Embryonic facial prominence (tissue), 1 donor: ENCODE results near the gene PRIM2.
"Not testable (repeated sequence)": the region's sequence is repeated elsewhere in the genome, so short reads cannot be mapped to it uniquely, and the experiment has no call there.

ENCODE experiments used
- DNase-seq: peaks from one replicate; pipeline ENCODE4 v3.0.0-alpha.2; 2016; ENCODE audit errors: extremely low spot score

PRIM2 gene, protein sequence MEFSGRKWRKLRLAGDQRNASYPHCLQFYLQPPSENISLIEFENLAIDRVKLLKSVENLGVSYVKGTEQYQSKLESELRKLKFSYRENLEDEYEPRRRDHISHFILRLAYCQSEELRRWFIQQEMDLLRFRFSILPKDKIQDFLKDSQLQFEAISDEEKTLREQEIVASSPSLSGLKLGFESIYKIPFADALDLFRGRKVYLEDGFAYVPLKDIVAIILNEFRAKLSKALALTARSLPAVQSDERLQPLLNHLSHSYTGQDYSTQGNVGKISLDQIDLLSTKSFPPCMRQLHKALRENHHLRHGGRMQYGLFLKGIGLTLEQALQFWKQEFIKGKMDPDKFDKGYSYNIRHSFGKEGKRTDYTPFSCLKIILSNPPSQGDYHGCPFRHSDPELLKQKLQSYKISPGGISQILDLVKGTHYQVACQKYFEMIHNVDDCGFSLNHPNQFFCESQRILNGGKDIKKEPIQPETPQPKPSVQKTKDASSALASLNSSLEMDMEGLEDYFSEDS

DNA sequence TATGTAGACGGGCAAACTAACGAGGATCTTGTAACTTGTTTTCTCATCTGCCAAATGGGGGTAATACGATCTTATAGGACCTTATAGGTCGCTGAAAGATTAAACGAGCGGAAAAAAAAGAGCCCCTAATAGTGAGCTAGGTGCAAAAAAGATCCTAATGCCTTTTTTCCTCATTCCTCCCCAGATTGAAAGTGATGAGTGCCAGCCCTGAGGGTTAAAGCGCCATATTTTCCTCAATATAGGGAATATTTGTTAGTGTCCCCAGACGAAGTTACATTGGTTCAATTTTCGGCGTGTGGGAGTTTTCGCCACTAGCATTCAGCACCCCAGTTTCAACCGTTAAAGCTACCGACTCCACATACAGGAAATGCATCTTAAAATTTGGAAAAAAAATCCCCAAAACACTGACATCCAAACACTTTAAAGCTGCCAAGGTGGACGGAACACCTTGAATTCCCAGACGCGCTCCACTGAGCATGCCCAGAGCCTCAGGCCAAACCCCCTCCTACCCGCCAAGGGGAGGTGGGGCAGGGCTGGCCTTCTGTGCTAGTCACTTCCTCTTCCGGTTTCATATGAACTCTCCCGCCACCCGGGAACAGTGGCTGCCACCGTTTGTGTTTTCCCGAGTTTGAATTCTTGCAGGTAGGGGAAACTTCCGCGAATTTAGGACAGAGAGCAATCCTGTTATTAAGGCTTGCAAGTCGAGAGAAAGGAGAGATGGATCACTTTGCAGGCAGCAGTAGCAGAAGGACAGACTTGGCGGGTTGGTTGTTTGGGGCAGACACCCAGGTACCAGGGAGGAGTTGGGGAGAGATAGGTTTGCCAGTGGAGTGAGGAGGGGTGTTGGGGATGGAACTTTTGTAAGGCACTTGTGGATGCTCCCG, at the start of gene PRIM2:
TSS of gene PRIM2 (plus strand) at position 571 of the 884 bp plus-strand sequence. CDS start 816 bp downstream, outside the sequence.
- peak; percentile 82 for DNase-seq

DNA sequence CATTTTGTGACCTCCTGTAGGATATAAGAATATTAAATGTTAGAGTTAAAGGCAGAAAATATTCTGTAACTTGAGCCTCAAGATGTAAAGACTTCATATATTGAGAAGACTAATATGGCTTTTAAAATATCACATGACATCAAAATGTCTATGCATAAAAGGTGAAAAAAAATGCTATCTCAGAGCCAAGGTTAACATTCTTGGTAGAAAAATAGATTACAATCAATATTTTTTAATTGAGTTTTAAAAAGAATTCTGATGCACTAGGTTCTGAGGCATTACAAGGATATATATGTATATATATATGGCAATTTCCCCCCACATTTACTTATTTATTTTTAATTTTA, 49.2 kb upstream of the PRIM2 start:
- DNase-seq: no peak

DNA sequence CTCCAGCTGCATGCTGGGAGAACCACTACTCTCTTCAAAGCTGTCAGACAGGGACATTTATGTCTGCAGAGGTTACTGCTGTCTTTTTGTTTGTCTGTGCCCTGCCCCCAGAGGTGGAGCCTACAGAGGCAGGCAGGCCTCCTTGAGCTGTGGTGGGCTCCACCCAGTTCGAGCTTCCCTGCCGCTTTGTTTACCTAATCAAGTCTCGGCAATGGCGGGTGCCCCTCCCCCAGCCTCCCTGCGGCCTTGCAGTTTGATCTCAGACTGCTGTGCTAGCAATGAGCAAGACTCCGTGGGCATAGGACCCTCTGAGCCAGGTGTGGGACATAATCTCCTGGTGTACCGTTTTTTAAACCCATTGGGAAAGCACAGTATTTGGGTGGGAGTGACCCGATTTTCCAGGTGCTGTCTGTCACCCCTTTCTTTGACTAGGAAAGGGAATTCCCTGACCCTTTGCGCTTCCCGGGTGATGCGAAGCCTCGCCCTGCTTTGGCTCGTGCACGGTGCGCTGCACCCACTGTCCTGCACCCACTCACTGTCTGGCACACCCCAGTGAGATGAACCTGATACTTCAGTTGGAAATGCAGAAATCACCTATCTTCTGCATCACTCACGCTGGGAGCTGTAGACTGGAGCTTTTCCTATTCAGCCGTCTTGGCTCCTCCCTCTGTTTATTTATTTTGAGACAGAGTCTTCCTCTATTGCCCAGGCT, 43.2 kb upstream of the PRIM2 start:
- not testable (repeated sequence) for DNase-seq

DNA sequence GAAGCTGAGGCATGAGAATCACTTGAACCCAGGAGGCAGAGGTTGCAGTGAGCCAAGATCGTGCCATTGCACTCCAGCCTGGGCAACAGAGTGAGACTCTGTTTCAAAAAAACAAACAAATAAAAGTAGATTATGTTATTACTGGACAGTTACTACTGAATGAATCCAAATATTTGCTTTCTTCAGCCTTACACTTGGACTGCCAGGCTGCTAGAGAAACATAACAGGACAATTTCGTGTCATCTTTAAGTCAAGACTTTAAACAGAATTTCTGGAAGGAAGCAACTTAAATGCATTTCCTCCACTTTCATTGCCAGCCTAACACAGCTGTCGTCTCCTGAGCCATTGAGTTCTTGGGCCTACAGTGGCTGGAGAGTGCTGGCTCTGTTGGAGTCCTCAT, 42.0 kb upstream of the PRIM2 start:
- no peak for DNase-seq

DNA sequence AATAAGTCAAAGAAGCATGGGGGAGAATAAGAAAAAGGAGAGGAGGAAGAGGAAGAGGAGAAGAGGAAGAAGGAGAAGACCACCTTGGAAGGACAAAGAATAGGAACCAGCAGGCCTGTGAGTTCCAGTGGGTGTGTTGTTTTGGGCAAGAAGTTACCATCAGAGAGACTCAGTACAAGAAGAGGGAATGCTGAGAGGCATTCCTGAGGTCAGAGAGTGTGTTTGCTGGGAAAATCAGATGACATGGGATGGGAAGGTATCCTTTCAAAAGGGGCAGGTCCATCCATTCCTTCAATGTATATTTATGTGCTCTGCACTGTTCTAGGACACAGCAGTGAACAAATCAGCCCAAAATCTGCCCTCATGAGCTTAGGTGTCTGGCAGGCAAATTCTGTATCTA, 40.5 kb upstream of the PRIM2 start:
- DNase-seq: no peak

DNA sequence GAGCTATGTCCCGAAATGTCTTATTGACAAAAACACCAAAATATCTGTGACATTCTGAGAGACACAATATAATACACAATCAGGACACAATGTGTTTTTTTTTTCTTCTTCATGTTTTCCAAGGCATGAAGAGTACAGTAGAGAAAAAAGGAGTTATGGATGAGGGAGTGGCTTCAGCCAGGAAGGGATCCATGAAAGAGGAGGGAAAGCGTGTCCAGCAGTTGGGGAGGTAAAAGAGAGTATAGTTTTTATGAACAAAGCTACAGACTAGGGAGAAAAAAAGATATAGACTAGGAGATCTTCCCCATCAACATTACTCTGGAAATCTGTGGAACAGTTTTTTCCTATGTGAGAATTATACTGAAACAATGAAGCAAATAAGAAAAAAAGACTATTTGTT, 38.9 kb upstream of the PRIM2 start:
- DNase-seq: no peak

DNA sequence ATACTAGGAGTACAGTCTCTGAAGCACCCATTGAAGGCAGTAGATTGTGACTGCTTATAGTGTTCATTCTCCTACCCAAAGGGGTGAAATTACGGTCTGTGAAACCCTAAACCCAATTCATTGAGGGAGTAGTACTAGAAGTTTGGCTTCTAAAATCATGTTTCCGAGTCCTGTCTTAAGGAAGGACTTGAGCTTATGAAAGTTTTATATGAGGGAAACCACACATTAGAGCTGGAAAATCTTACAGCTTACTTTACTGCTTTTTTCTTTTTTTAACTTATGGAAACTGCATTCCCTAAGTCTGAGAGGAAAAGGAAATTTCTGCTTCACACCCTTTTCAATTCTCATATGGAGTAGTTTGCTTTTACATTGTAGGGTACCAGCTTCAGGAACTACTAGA, 38.4 kb upstream of the PRIM2 start:
- DNase-seq: no peak

DNA sequence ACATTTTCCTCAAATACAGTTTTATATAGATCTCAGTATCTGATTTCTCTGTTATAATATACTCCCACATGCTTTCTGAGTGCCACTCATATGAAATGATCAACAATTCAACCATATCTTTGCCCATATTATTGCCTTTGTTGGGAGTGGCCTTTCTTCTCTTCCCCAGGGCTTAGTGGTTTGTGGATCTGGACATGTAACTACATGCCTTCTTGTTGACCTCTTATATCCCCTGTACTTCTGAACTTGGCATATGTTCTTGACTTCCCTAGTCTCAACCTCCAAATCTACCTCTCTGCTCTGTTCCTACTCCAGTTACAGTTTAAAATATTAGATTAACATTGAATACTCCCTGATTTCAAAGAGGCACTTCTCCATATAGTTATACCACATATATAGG, 34.3 kb upstream of the PRIM2 start:
- no peak for DNase-seq

DNA sequence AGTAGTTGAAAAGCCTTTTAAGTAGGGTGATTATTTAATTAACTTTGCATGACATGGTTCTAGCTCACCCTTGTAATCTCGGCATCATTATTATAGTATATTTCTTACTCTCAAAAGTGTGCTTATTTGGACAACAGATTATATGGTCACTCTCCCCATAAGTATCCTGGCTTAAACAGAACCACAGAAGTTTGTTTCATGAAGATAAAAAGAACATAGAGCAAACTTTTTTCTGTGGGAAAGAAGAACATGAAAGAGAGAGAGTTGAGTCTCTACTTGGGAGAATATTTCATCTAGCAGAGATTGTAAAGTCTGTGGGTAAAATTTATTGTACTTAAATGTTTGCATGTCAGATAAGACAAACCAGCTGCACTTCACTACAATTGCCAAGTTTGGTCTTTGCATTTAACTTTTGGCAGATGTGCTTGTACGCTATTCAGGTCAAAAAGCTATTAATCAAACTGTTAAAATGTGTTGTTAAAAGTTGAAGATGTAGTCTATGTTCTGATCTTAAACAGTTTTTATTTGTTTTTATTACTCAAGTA, 33.4 kb upstream of the PRIM2 start:
- no peak for DNase-seq

DNA sequence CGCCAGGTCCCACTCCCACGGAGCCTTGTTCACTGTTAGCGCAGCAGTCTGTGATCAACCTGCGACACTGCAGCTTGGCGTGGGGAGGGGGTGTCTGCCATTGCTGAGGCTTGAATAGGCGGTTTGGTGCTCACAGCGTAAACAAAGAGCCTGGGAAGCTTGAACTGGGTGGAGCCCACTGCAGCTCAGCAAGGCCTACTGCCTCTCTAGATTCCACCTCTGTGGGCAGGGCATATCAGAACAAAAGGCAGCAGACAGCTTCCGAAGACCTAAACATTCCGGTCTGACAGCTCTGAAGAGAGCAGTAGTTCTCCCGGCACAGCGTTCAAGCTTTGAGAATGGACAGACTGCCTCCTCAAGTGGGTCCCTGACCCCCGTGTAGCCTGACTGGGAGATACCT, 29.3 kb upstream of the PRIM2 start:
- not testable (repeated sequence) for DNase-seq

DNA sequence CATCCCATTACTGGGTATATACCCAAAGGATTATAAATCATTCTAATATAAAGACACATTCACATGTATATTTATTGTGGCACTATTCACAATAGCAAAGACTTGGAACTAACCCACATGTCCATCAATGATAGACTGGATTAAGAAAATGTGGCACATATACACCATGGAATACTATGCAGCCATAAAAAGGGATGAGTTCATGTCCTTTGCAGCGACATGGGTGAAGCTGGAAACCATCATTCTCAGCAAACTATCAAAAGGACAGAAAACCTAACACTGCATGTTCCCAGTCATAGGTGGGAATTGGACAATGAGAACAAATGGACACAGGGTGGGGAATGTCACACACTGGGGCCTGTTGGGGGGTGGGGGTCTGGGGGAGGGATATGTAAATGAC, 24.0 kb upstream of the PRIM2 start:
- not testable (repeated sequence) for DNase-seq

DNA sequence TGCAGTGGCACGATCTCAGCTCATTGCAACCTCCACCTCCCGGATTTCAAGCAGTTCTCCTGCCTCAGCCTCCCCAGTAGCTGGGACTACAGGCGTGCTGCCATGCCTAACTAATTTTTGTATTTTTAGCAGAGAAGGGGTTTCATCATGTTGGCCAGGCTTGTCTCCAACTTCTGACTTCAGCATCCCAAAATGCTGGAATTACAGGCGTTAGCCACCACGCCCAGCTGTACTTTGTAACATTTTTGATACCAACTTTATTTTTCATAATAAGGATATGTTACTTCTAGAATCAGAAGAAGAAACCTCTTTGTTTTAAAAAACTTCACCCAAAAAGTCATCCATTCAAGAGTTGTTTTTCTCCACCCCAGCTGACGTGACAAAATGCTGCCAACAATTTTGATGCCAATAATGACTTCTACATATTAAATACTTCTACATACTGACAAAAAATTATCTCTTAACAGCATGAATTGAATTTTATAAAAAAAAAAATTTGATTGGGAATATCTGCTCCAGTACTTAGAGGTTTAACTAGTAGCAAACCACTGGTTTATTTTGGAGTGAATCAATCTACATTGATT, 22.5 kb upstream of the PRIM2 start:
- DNase-seq: no peak

DNA sequence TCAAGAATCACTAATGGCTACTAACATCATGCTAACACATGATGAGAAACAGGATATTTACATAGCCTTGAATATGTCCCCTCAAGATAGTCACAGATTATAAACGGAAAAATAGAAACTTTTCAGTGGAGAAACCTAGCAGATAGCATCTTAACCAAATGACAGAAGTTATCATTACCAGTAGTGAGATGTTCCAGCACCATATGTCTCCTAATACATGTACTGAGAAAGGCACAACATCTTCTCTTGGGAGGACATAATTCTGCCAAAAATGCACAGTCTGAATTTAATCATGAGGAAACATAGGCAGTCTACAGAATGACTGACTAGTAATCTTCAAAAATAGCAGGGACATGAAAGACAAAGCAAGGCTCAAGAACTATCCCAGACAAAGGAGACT, 19.9 kb upstream of the PRIM2 start:
- DNase-seq: no peak

DNA sequence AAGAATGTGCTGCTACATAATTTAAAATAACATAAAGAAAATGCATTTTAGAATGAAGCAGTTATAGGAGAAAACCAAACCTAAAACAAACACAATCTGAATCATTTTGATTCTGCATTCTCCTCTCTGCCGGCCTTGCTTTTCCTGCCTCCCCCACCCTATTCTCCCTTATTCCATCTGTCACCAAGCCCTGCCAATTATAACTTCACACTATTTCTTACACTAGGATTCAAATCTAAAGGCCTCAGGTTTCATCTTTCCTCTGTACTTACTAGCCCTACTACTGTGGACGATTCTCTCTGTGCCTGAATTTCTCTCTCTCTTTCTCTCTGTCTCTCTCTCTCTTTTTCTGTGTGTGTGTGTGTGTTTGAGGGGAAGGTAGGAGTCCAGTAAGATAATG, 18.7 kb upstream of the PRIM2 start:
- no peak for DNase-seq

DNA sequence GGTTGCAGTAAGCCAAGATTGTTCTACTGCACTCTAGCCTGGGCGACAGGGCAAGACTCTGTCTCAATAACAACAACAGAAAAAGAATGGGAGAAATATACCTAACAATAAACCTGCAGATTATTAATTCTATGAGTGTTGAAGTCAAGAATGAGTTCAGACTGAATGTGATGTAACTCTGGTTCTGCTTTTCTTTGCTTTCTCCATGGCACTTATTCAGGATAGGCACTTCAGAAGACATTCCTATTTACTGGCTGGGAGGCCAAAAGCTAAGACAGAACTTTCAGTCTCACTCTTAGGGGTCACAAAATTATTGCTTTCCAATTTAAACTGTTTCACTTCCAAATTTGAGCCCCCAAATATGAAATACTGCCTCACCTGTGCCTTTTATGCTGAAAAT, 15.7 kb upstream of the PRIM2 start:
- no peak for DNase-seq

DNA sequence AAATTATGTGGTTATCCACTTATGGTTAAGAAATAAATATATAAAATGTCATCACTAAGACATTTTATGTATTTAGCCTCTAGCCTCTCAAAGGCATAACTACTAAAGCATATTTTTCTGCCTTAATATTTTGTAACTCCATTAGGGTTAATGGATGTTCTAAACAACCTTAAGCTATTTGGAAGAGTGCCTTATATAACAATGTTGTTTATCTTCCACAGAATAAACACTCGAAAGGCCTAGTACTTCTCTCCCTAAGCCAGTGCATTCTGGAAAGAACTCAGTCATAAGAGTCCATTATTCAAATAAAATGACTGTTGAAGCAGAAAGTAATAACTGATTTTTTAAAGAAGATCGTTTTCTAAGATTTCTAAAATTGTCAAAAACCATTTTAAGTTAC, 15.0 kb upstream of the PRIM2 start:
- no peak for DNase-seq

DNA sequence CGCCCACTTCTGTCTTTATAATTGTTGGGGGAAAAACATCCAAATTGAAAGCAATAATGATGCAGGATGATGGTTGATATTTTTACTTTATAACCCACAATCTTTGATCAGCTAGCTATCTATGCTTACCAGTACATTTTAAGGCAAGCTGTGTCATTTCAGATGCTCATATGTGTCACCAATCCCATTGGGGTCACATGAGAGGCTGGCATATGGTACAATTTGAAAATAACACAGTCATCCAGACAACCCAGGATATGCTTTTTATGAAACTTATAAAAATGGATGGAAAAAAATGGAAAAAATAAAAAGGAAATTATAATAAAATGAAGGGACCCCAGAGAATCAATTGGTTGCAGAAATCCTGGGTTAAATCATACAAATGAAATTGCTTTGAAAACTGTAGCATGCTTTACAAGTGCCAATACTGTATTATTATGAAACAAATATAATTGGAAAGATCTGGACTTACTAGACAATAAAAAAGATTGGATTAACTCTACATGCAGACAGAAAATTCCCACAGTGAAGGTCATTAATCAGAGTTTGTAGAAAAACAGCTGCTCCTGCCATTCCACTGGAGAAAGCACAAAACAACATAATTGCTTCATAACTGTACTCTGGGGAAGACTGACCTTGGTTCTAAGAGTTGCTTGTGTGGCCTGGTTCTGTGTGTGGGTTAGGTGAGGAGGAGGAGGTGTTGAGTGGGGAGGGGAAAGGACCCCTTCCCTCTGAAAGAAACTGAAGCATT, 13.3 kb upstream of the PRIM2 start:
- DNase-seq: peak; percentile 9

DNA sequence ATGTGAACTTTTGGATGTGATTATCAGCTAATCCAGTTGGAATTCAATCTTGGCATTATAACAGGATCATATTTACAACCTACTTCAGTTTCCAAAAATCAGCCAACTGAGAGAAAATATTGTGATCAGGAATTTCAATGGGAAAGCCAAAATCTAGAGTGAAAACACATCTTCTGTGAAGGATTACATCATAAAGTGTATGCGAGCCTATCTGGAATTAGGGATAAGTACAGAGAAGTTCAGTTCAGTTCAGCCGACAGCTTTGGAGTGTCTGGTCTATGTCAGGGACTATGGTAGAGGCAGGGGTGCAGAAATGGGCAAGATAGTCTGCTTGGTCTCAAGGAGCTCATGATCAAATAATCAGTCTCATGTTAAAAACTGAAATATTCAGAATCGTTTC, 12.3 kb upstream of the PRIM2 start:
- DNase-seq: no peak

DNA sequence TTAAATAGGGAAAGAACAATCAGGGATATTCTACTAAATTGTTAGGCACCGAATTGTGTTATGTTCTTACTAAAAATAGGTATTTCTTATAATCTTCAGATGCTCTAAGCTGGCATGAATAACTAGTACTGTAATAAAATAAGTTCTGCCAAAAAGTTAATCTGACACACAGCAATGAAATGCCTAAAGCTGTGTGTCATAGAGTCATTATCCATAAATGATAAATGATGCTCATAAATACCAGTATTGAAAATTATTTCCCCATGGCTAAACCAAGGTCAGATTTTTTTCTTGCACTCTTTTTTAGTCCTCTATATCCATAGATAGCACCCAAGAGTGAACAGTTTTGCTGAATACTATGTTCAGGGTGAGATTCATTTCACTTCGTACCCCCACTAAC, 11.7 kb upstream of the PRIM2 start:
- no peak for DNase-seq

DNA sequence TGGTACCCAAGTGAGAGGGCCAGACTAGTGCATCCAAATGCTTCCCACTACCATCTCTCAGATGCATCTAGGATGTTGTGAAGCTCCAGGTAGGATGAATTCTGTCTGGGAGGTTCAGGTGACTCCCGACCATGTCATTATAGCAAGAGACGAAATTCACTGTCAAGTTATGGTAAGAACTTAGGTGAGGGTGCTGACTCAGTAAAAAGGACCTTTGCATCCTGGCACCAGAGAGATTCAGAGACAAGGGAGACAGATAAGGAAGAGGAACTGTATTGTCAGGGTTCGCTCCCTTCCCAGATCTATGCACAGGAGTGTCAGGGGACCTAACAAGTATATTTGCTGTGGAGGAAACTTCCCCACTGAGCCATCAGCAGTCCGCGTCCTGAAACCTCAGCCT, 11.2 kb upstream of the PRIM2 start:
- DNase-seq: no peak

DNA sequence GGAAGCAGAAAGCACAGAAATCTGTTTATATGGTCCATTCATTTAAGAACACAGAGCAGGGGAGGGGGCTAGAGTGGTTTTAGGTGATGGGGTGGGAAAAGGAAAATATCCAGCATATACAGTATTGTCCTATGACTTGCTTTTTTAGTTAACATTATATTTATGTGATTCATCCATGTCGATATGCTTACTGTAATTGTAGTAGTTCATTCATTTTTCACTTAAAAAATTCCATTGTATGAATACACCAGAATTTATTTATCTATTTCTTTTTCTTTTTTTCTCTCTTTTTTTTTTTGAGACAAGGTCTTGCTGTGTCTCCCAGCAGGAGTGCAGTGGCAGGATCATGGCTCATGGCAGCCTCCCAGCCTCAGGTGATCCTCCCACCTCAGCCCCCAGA, 9.6 kb upstream of the PRIM2 start:
- no peak for DNase-seq
